Measurements from ENCODE around the gene CHCHD5. TPM values are rescaled to one million over a fixed set of nuclear protein-coding genes. Genes with fewer than 3 reads are reported as not detected.

Gene CHCHD5
- total and polyA plus RNA-seq, 10 of the 15 experiments (the other 5 are each of a cell fraction or from before 2014, with no cell fraction given), result 16.4 to 118 (median 45.2) TPM

DNA sequence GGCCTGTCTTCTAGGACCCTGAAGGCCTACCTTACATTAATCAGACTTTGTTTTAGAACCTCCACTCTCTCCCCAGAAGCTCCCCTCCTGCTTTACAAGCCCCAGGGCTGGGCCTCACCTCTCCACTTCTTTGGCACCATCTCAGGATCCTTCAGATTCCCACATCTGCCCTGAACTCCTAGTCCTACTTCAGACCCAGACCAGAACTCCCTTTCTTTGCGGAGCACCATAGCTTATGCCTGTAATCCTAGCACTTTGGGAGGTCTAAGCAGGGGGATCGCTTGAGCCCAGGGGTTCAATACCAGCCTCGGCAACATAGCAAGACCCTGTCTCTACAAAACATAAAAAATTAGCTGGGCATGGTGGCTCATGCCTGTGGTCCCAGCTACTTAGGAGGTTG, 991 bp downstream of the CHCHD5 start (continued):
- TF ChIP-seq POU2F2 (IDR thresholded peaks at IDR 0.05; ENCODE audit: borderline replicate concordance, low read depth, low read length) (no peak), EED (IDR thresholded peaks at IDR 0.05; ENCODE audit: low read depth) (no peak), CEBPB (IDR thresholded peaks at IDR 0.05; ENCODE audit: borderline replicate concordance in 1 of 2, low read depth in 2 of 2, low read length in 2 of 2) (no peak), GABPA (IDR thresholded peaks at IDR 0.05; ENCODE audit: low read depth) (no peak)

DNA sequence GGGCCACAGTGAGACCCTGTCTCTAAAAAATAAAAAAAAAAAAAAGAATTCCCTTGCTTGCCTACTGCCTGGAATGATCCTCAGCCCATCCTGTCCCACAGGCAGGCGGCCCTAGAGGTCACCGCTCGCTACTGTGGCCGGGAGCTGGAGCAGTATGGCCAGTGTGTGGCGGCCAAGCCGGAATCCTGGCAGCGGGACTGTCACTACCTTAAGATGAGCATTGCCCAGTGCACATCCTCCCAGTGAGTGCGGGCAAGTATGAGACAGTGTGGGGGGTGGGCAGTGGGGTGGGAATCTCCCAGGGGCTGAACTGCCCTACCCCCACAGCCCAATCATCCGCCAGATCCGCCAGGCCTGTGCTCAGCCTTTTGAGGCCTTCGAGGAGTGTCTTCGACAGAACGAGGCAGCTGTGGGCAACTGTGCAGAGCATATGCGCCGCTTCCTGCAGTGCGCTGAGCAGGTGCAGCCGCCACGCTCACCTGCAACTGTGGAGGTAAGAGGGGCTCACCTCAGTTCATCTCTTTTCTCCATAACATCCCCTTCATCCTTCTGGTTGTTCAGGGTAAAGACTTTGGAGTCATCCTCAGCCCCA, 1.6 kb downstream of the CHCHD5 start:
- Histone ChIP-seq H3K9ac (ENCODE audit: control insufficient read depth, insufficient read depth, low read length) (no peak overlapping the region; the same call in 1 of the 2 replicates), H3K79me2 (ENCODE audit: control insufficient read depth, insufficient read depth, low read length) (peaks cover 11% of the 10 kb centered on the region), H4K20me1 (ENCODE audit: control insufficient read depth, insufficient read depth) (no peaks in the 10 kb centered on the region), H3K9me3 (replicated peaks; ENCODE audit: control insufficient read depth, insufficient read depth, low read length) (no peaks in the 10 kb centered on the region), H3K27ac (ENCODE audit: control insufficient read depth, insufficient read depth) (no peak overlapping the region), H3K4me1 (ENCODE audit: control insufficient read depth, insufficient read depth, low read length) (peaks cover 20% of the 10 kb centered on the region), H3K4me3 (no peak overlapping the region), H3K36me3 (ENCODE audit: control insufficient read depth in 2 of 2, insufficient read depth in 2 of 2, low read length in 1 of 2) (peaks cover 0 to 9% of the 10 kb centered on the region in 2 experiments; a peak in 1 of 4 replicates), H3K27me3 (replicated peaks in 1 of 2; ENCODE audit: control insufficient read depth in 2 of 2, insufficient read depth in 2 of 2, low read length in 1 of 2) (no peaks in the 10 kb centered on the region; a peak in 1 of 4 replicates), H2AFZ (ENCODE audit: control insufficient read depth, low read depth, low read length) (no peak overlapping the region), H3K4me2 (ENCODE audit: control insufficient read depth, insufficient read depth) (no peak overlapping the region)
- DNase-seq (ENCODE audit: low read depth, low spot score), result no peak
- CTCF ChIA-PET, result interaction anchor here (1.1 to 4.6 kb wide), 6 partner anchors 13 to 327 kb away, joined by 3 to 40 read pairs (median 4); partner anchors contain the start of gene SLC20A1
- no TSS peak for BruUV-seq (replicated peaks)
- intact Hi-C loops (cut with micrococcal nuclease; ENCODE audit: unreplicated experiment) (no loop called here), in situ Hi-C loops (cut with MboI) (no loop called here)
- WGBS (ENCODE audit: insufficient coverage, insufficient replicate concordance, low lambda C conversion rate, missing lambda C conversion rate), result 97% methylated on average over 18 of the region's 18 CpGs
- no peak for ATAC-seq
- SMC1A ChIA-PET (ENCODE audit: uncharacterized antibody, unreplicated experiment), result interaction anchor here (0.8 to 4.3 kb wide), 4 partner anchors 122 to 356 kb away, joined by 3 to 18 read pairs (median 8); no protein-coding TSS in a partner anchor
- TF ChIP-seq ZZZ3 (IDR thresholded peaks at IDR 0.05; ENCODE audit: control insufficient read depth, insufficient read length, low read depth) (no peak), EGR1 (IDR thresholded peaks at IDR 0.05; ENCODE audit: borderline replicate concordance in 1 of 2, low read depth in 2 of 2, low read length in 2 of 2) (no peak)
- RAD21 ChIA-PET (ENCODE audit: unreplicated experiment), result interaction anchor here (2.5 to 4.3 kb wide), 2 partner anchors 15 to 141 kb away, joined by 8 to 28 read pairs; no protein-coding TSS in a partner anchor
- POLR2A ChIA-PET, result interaction anchor here (1.4 to 1.6 kb wide), 2 partner anchors 120 to 140 kb away, joined by 3 to 10 read pairs; no protein-coding TSS in a partner anchor
- no peak for FAIRE-seq
